ENCODE measurements around the gene LRRIQ4. TPM values are rescaled to one million over a fixed set of nuclear protein-coding genes. Genes with fewer than 3 reads are reported as not detected.

LRRIQ4 gene
- polyA plus RNA-seq, 3 donors: not detected

- Histone ChIP-seq H3K9ac (ENCODE audit: insufficient read depth, low read length, poor library complexity, severe bottlenecking) (no peak overlapping the region), H3K79me2 (ENCODE audit: insufficient read depth, low read length) (peaks cover 6% of the 10 kb centered on the region), H3K9me3 (replicated peaks in 1 of 2; ENCODE audit: control insufficient read depth in 1 of 2, insufficient read depth in 1 of 2, low read length in 2 of 2) (no peaks in the 10 kb centered on the region), H3K4me1 (ENCODE audit: control insufficient read depth in 1 of 2, insufficient read depth in 2 of 2, low read length in 2 of 2) (no peaks in the 10 kb centered on the region), H3K27me3 (ENCODE audit: control insufficient read depth in 2 of 2, insufficient read depth in 2 of 2, low read length in 2 of 2) (no peaks in the 10 kb centered on the region), H3K27ac (ENCODE audit: low read depth in 1 of 2, low read length in 2 of 2) (no peak overlapping the region), H3K4me2 (replicated peaks; ENCODE audit: extremely low read depth, low read length, poor library complexity, severe bottlenecking) (no peak overlapping the region), H3K4me3 (replicated peaks in 1 of 3; ENCODE audit: low read depth in 2 of 3, low read length in 3 of 3) (no peak overlapping the region), H2AFZ (ENCODE audit: insufficient read depth, low read depth, low read length, poor library complexity, severe bottlenecking) (no peak overlapping the region), H3K36me3 (replicated peaks in 1 of 2; ENCODE audit: control insufficient read depth in 1 of 2, insufficient read depth in 2 of 2, low read length in 2 of 2) (peaks cover 80 to 100% of the 10 kb centered on the region in 2 donors), H4K20me1 (ENCODE audit: insufficient read depth, low read length) (peaks cover 6% of the 10 kb centered on the region)
- Mint-ChIP-seq H3K27ac (no peak overlapping the region), H3K27me3 (ENCODE audit: low read depth in 3 of 3) (no peaks in the 10 kb centered on the region), H3K4me3 (no peak overlapping the region), H3K36me3 (peaks cover 61 to 77% of the 10 kb centered on the region in 2 donors), H3K9me3 (no peaks in the 10 kb centered on the region), H3K4me1 (peaks cover 5% of the 10 kb centered on the region)
- WGBS (ENCODE audit: insufficient coverage): 97% methylated on average over 4 of the region's 4 CpGs
- TF ChIP-seq CTCF (IDR thresholded peaks at IDR 0.05): no peak
- DNase-seq: no peak
- intact Hi-C loops (cut with micrococcal nuclease): no loop called here
Measured at GRCh38 chr3:169781209-169781855, 31.3 kb upstream of the LRRIQ4 start.

GRCh38 chr3:169787120-169787519, 25.6 kb upstream of the LRRIQ4 start:
- no peaks in the 10 kb centered on the region for H4K20me1 ChIP-seq (ENCODE audit: insufficient read depth, low read length)
- H3K27me3 ChIP-seq (ENCODE audit: control insufficient read depth in 2 of 2, insufficient read depth in 2 of 2, low read length in 2 of 2): no peaks in the 10 kb centered on the region
- Mint-ChIP-seq H3K36me3 (peaks cover 57 to 66% of the 10 kb centered on the region in 2 donors), H3K9me3 (no peaks in the 10 kb centered on the region), H3K27ac (no peak overlapping the region), H3K27me3 (ENCODE audit: low read depth in 3 of 3) (no peaks in the 10 kb centered on the region), H3K4me3 (no peak overlapping the region), H3K4me1 (no peaks in the 10 kb centered on the region)
- peaks cover 71 to 84% of the 10 kb centered on the region in 2 donors for H3K36me3 ChIP-seq (replicated peaks in 1 of 2; ENCODE audit: control insufficient read depth in 1 of 2, insufficient read depth in 2 of 2, low read length in 2 of 2)
- H3K9me3 ChIP-seq (replicated peaks in 1 of 2; ENCODE audit: control insufficient read depth in 1 of 2, insufficient read depth in 1 of 2, low read length in 2 of 2): no peaks in the 10 kb centered on the region
- no peak overlapping the region for H3K4me2 ChIP-seq (replicated peaks; ENCODE audit: extremely low read depth, low read length, poor library complexity, severe bottlenecking)
- no peak overlapping the region for H2AFZ ChIP-seq (ENCODE audit: insufficient read depth, low read depth, low read length, poor library complexity, severe bottlenecking)
- no peaks in the 10 kb centered on the region for H3K79me2 ChIP-seq (ENCODE audit: insufficient read depth, low read length)
- TF ChIP-seq CTCF (IDR thresholded peaks at IDR 0.05): no peak
- H3K9ac ChIP-seq (ENCODE audit: insufficient read depth, low read length, poor library complexity, severe bottlenecking): no peak overlapping the region
- no peak overlapping the region for H3K4me3 ChIP-seq (replicated peaks in 1 of 3; ENCODE audit: low read depth in 2 of 3, low read length in 3 of 3)
- no peak for DNase-seq
- no CpG with 5 or more reads among the region's 4 CpGs for WGBS (ENCODE audit: insufficient coverage)
- no peaks in the 10 kb centered on the region for H3K4me1 ChIP-seq (ENCODE audit: control insufficient read depth in 1 of 2, insufficient read depth in 2 of 2, low read length in 2 of 2)
- intact Hi-C loops (cut with micrococcal nuclease): no loop called here
- no peak overlapping the region for H3K27ac ChIP-seq (ENCODE audit: low read depth in 1 of 2, low read length in 2 of 2)

All from CD14-positive monocyte (primary cell).